Glutamatergic neuron (in vitro differentiated cells): ENCODE measurements around the gene LY6G6D. TPM values are rescaled to one million over a fixed set of nuclear protein-coding genes. Genes with fewer than 3 reads are reported as not detected.

ENCODE experiments used
- DNase-seq: peaks from one replicate; pipeline ENCODE4 v3.0.0; 2022
- H3K27ac Mint-ChIP-seq: one replicate; pipeline ENCODE4 v1.8.0; 2020; ENCODE audit warnings: mild to moderate bottlenecking, mixed read lengths, inconsistent platforms; ENCODE audit not compliant: unreplicated experiment
- H3K27me3 Mint-ChIP-seq: one replicate; pipeline ENCODE4 v1.8.0; 2020; ENCODE audit warnings: mild to moderate bottlenecking, moderate library complexity, mixed read lengths, inconsistent platforms; ENCODE audit not compliant: unreplicated experiment
- H3K36me3 Mint-ChIP-seq: one replicate; pipeline ENCODE4 v1.8.0; 2020; ENCODE audit warnings: mild to moderate bottlenecking, mixed read lengths, inconsistent platforms; ENCODE audit not compliant: unreplicated experiment
- H3K4me1 Mint-ChIP-seq: one replicate; pipeline ENCODE4 v1.8.0; 2020; ENCODE audit warnings: mild to moderate bottlenecking, low read depth, mixed read lengths, inconsistent platforms; ENCODE audit not compliant: unreplicated experiment
- H3K4me3 Mint-ChIP-seq: one replicate; pipeline ENCODE4 v1.8.0; 2020; ENCODE audit warnings: mild to moderate bottlenecking, mixed read lengths, inconsistent platforms; ENCODE audit not compliant: unreplicated experiment
- H3K9me3 Mint-ChIP-seq: one replicate; pipeline ENCODE4 v1.8.0; 2020; ENCODE audit warnings: mild to moderate bottlenecking, moderate library complexity, mixed read lengths, inconsistent platforms; ENCODE audit not compliant: unreplicated experiment
- CTCF ChIP-seq: fragments of 200-600 bp; sonication (generic); IDR thresholded peaks from one replicate; pipeline ENCODE4 v1.5.0; 2021; ENCODE audit not compliant: partially characterized antibody, unreplicated experiment
- total RNA-seq: library from RNA; stranded (reverse); fragmentation: NEBNext Ultra II Directional; extraction: Animal tissue kit (Norgen Biotek cat#: 25700); gene quantifications from one replicate; pipeline ENCODE4 v1.2.1, GENCODE V29; 2021; ENCODE audit not compliant: unreplicated experiment

The LY6G6D gene
- total RNA-seq, 1 donor from 2014 or later, result not detected

GRCh38 chr6:31723245-31723979, 8.3 kb downstream of the LY6G6D start, which contains the start of gene MPIG6B:
Gene MPIG6B, plus strand, starts transcription at chr6:31723373. Its CDS starts 11 bp downstream, at chr6:31723384.
- Mint-ChIP-seq H3K4me1 (no peaks in the 10 kb centered on the region), H3K27ac (no peak within 1 kb of the TSS), H3K4me3 (no peak within 1 kb of the TSS), H3K36me3 (peaks cover 14% of the 10 kb centered on the region), H3K9me3 (peaks cover 14% of the 10 kb centered on the region), H3K27me3 (peaks cover 17% of the 10 kb centered on the region)
- TF ChIP-seq CTCF, result no peak
- DNase-seq, result no peak

- Mint-ChIP-seq H3K36me3 (peaks cover 14% of the 10 kb centered on the region), H3K9me3 (peaks cover 16% of the 10 kb centered on the region), H3K4me1 (no peaks in the 10 kb centered on the region), H3K27me3 (peaks cover 18% of the 10 kb centered on the region), H3K27ac (no peak overlapping the region), H3K4me3 (no peak overlapping the region)
- no peak for TF ChIP-seq CTCF
- DNase-seq, result no peak
Observed at GRCh38 chr6:31723980-31724691, 9.0 kb downstream of the LY6G6D start.

- H3K27me3 Mint-ChIP-seq, result peaks cover 22% of the 10 kb centered on the region
- peaks cover 12% of the 10 kb centered on the region for H3K9me3 Mint-ChIP-seq
- peak overlapping the region; percentile 69 for H3K27ac Mint-ChIP-seq
- peaks cover 14% of the 10 kb centered on the region for H3K36me3 Mint-ChIP-seq
- DNase-seq, result no peak
- no peak overlapping the region for H3K4me3 Mint-ChIP-seq
- peaks cover 6% of the 10 kb centered on the region for H3K4me1 Mint-ChIP-seq
- no peak for TF ChIP-seq CTCF
Observed at GRCh38 chr6:31725502-31726350, 10.6 kb downstream of the LY6G6D start.

GRCh38 chr6:31727034-31727716, 12.0 kb downstream of the LY6G6D start:
- Mint-ChIP-seq H3K36me3 (peaks cover 14% of the 10 kb centered on the region), H3K4me3 (peak overlapping the region; percentile 34), H3K9me3 (peaks cover 12% of the 10 kb centered on the region), H3K27me3 (peaks cover 17% of the 10 kb centered on the region), H3K4me1 (peaks cover 6% of the 10 kb centered on the region), H3K27ac (no peak overlapping the region)
- TF ChIP-seq CTCF, result no peak
- no peak for DNase-seq
